Measurements from ENCODE around the gene TRPM3.

- TF ChIP-seq CTCF (conservative IDR thresholded peaks at IDR 0.05): no peak
- TF ChIP-seq ZFX (IDR thresholded peaks at IDR 0.05): no peak
Measured at GRCh38 chr9:70801181-70801829, 320.1 kb downstream of the TRPM3 start.

Data from C4-2B (cell line).